GM12891 (cell line): ENCODE data around the gene NLRP10.

Experiments used
- POLR2A ChIP-seq: IDR thresholded peaks from 2 replicates; pipeline ENCODE4 v1.6.1; 2011; ENCODE audit warnings: low read depth, low read length, control low read depth
- POLR2AphosphoS5 ChIP-seq: IDR thresholded peaks from 2 replicates; pipeline ENCODE4 v1.6.1; 2011; ENCODE audit warnings: low read depth, low read length, control low read depth

GRCh38 chr11:7927635-7928034 is 37.6 kb downstream of the NLRP10 start:
- no peak for TF ChIP-seq POLR2A
- TF ChIP-seq POLR2AphosphoS5 = no peak
